ENCODE measurements around the gene CREB5.

The CREB5 gene

GRCh38 chr7:28516390-28517172, 104.3 kb downstream of the CREB5 start:
- no peak for DNase-seq (ENCODE audit: low read depth in 2 of 2)

- no peak for DNase-seq (ENCODE audit: low read depth in 2 of 2)
These were observed 104.9 kb downstream of the CREB5 start for GRCh38 chr7:28517206-28517605.

DNA sequence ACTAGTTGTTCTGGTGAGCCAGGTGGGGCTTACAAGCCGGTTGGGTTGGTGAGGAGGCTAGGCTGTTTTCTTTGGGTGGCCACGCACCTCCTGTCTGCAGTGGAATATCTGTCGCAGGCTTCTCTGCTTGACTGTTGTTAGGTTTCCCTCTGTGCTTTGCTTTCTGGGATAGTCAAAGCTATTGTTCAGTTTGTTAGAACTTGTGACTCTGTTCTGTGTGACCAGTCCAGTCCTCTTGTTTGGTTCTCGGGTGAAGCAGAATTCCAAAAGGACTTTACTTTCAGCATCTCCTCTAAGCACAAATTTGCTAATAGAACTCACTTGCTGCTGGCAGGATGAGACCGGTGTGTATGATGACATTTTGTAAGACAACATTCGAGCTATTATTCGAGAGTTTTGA, 105.3 kb downstream of the CREB5 start:
- no peak for DNase-seq (ENCODE audit: low read depth in 2 of 2)

DNA sequence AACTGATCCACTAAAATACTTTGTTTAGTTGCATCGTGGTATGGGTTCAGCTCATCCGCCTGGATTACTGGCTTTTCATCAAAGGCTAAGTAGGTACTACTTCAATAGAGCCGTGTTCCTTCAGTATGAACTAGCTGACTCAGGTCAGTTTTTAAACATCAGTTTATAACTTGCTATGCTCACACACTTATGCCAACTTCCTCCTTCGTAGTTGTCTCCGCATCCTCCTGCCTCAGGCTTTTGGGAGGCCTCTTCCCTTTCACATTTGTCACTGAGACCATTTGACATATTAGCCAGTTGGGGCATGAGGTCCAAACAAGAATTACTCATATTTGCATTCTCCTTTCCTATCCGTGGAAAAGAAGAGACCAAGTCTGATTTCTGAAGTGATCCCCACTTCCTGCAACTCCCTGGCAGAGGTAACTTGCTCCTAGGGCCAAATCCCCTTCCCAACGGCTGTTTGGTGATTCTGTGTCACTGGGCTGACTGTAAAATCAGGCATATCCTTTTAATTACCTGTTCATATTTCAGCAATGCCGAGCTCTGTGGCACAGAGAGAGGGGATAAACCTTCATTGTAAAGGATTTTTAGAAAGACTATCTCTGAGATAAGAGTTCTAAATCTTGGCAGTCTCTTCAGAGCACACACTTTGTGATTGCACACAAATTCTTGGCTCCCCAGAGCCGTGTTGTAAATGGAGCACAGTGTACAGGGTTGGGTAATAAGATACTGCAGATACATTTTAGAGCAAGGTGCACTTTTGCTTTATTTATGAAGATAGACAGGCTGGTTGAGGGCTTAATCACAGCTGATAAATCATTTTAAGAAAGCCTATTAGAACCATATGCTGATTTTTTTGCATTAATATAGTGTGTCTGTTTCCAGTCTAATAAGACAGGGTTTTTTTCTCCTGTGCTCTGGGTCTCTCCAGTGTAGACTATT, 108.0 kb downstream of the CREB5 start:
- DNase-seq (ENCODE audit: low read depth in 2 of 2) = no peak

DNA sequence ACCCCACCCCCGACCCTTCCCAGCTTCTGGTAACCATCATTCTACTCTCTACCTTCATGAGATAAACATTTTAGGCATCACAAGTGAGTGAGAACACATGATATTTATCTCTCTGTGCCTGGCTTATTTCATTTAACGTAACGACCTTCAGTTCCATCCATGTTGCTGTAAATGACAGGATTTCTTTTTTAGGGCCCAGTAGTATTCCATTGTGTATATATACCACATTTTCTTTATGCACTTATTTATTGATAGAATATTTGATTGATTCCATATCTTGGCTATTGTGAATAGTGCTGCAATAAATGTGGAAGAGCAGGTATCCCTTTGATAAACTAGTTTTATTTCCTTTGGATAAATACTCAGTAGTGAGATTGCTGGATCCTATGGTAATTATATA, 112.7 kb downstream of the CREB5 start:
- no peak for DNase-seq (ENCODE audit: low read depth in 2 of 2)

- no peak for DNase-seq (ENCODE audit: low read depth in 2 of 2)
These were observed 116.6 kb downstream of the CREB5 start for GRCh38 chr7:28528899-28529298.

GRCh38 chr7:28529755-28530154, 117.4 kb downstream of the CREB5 start:
- DNase-seq (ENCODE audit: low read depth in 2 of 2) = no peak

- no peak for DNase-seq (ENCODE audit: low read depth in 2 of 2)
These were observed 118.0 kb downstream of the CREB5 start for GRCh38 chr7:28530175-28530802.

DNA sequence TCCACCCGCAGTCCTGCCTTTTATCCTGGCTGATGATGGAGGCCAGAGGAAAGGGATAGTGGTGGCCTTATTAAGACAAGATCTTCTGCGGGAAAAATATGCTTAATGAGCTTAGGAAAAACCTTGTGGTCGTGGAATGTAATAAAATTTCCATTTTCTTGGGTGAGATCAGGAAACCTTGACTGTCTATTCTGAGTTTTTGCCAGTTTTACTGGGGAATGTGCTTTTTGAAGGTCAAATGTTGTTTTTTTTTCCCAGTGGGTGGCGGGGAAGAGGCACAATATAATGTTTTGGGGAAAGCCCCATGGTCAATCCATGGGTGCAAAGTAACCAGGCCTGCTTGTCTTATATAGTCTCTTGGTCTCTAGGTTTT, 118.5 kb downstream of the CREB5 start:
- DNase-seq (ENCODE audit: low read depth in 2 of 2) = no peak

- DNase-seq (ENCODE audit: low read depth in 2 of 2) = no peak
These were observed 119.0 kb downstream of the CREB5 start for GRCh38 chr7:28531291-28531690.

GRCh38 chr7:28532181-28532580, 119.9 kb downstream of the CREB5 start:
- no peak for DNase-seq (ENCODE audit: low read depth in 2 of 2)

- DNase-seq (ENCODE audit: low read depth in 2 of 2) = no peak
These were observed 120.9 kb downstream of the CREB5 start for GRCh38 chr7:28533267-28533666.

GRCh38 chr7:28533731-28534531, 121.6 kb downstream of the CREB5 start:
- DNase-seq (ENCODE audit: low read depth in 2 of 2) = no peak

DNA sequence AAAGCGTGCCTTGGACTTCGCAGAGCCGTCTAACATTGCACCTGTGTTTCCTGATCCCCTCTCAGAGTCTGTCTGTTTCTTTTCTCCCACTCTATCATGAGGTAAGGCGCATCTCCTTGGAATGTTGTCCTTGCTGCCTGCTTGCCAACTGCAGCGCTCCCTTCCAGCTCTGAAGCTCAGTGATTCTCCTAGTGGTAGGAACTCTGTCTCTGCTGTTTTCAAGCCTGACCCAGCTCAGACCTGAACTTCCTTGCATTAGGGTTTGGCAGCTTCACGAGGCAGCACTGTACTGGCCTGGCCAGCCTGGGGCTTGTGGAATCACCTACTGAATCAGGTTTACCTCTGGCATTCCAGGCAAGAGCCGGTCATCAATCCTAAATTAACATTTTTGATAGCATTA, 123.9 kb downstream of the CREB5 start:
- no peak for DNase-seq (ENCODE audit: low read depth in 2 of 2)

DNA sequence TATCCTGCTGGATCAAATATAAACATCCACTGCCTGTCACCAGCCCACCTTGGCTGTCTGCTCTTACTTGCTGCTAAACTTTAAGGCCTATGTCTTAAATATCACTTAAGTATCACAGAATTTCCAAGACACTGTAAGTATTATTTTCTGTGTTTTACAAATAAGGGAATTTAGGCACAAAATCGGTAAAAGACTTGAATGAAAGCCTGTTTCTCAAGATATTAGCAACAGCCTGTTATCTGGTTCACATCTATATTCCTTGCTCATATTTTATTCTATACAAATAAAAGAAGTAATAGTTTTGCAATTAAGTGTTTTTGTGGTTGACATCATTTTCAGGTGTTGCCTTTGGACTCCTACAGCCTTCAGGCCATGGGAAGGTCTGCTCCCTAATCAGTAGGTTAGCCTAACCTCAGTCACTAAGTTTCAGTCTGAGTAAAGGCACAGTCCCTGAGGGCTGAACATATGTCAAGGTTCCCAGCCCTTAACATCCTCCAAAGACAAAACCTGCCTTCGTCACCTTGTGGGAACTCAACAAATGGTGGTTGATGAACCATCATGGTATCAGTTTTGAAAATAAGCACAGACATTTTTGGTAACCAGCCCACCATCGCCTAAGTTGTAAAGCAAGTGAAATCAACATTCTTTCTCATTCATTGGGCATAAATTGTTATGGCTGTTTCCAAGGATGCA, 127.1 kb downstream of the CREB5 start:
- DNase-seq (ENCODE audit: low read depth in 2 of 2) = no peak

DNA sequence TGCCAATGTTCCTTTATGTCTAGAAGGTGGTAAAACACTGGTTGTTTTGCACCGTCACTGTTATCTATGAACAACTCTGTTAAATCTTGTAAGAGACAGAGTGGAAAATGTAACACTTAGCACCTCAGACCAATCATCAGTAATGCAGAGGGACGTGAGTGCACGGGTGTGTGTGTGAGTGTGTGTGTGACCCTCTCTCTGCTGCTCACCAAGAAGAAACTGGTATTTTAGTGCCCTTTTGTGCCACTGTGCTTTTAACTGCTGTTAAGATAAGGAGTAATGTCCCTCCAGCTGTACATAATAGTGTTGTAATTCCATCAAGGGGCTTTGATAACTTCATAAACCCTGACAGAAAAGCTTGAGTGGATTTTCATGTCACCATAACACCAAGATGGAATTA, 130.1 kb downstream of the CREB5 start:
- no peak for DNase-seq (ENCODE audit: low read depth in 2 of 2)

DNA sequence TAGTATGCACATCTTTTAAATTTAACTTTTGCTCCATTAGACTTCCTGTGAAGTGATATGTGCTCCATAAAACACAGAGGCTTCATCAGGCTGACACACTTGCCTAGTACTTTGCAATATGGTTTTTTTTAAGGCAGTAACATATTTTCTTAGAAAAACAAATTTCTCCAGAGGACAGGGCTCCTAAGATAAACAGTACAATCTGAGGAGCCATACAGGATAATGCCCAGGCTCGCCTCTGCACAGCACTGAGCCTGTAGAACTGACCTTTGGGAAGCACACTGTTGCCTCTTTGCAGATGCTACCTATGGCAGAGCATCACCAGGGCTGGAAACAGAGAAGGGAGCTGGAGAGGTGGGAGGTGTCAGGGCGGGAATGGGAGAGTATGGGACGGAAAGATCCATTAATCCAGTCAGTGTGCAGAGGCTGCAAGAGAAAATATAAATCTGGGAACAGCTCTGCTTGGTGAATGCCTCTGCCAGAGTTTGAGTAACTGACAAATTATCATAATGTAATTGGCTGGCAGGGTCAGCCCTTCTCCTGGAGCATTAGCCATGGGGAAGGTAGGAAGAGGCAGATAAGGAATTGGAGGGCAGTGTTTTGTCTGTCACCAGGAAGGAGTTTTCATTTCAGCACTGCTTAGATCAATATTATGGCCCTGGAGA, 132.3 kb downstream of the CREB5 start:
- no peak for DNase-seq (ENCODE audit: low read depth in 2 of 2)

DNA sequence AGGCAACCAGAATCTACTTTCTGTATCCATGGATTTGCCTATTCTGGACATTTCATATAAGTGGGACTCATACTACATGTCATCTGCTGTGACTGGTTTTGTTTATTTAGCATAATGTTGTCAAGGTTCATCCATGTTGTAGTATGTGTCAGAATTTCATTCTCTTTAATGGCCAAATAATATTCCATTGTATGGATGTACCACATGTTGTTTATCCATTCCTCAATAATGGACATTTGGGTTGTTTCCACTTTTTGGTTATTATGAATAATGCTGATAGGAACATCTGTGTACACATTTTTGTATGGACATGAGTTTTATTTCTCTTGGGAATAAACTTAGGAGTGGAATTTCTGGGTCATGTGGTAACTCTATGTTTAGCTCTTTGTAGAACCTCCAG, 133.7 kb downstream of the CREB5 start:
- DNase-seq (ENCODE audit: low read depth in 2 of 2) = no peak

- no peak for DNase-seq (ENCODE audit: low read depth in 2 of 2)
These were observed 134.8 kb downstream of the CREB5 start for GRCh38 chr7:28547115-28547514.

DNA sequence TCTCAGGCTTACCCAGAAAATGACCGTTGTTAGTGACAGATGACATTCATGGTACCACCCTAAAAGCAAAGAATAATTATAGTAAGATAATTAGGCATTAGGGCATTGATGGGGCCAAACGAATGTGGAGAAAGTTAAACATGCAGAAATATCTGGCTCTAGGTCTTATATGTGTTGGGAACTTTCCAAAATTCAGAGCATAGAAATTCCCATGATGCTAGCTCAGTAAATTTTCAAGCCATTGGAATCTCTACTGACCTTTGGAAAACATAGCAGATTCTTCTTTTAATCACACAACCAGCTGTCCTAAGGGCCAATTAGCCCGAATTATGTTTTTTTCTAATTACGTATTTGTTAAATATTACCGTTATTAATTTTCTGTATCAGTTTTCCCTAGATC, 136.1 kb downstream of the CREB5 start:
- DNase-seq (ENCODE audit: low read depth in 2 of 2) = no peak

DNA sequence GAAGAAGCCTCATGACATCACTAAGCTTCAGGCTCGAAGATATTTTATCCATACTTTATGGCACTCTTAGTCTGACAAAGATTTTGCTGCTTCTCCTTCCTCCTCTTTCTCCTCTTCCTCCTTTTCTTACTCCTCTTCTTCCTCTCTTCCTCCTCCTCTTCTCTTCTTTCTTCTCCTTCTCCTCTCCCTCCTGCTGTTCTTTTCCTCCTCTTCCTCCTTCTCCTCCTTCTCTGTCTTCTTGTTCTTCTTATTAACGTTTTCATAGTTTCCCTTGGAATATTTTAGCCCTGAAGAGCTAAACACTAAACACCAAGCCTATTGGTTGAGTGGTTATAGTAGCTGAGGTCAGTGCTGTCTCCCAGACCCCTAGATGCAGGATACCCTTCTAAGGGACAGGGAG, 137.7 kb downstream of the CREB5 start:
- DNase-seq (ENCODE audit: low read depth in 2 of 2) = no peak

Data from stimulated activated CD4-positive, alpha-beta T cell treated with anti-CD3 and anti-CD28 coated beads, Interleukin-4, amount 100 ng/mL, for 48 hours (primary cell).